ENCODE results near the gene TRAPPC10. TPM values are rescaled to one million over a fixed set of nuclear protein-coding genes. Genes with fewer than 3 reads are reported as not detected.
A peak's percentile ranks its signal among the peaks of the same experiment; 100 is the strongest.

Gene TRAPPC10
- polyA plus RNA-seq, 1 experiment, result 31.4 TPM

DNA sequence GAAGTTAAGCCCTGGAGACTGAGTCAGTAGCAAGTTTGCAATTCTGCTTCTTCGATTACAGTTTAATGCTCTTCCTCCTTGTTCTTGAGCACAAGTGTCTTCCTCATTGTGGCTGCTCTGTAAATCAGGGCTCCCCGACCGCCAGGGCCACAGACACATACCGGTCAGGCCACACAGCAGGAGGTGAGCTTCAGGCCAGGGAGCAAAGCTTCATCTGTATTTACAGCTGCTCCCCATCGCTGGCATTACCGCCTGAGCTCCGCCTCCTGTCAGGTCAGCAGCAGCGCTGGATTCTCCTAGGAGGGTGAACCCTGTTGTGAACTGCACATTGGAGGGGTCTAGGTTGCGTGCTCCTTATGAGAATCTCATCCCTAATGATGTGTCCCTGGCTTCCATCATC, 1.7 kb upstream of the TRAPPC10 start:
- Histone ChIP-seq H3K27me3 (ENCODE audit: control insufficient read depth, insufficient read depth, low read length) (no peaks in the 10 kb centered on the region), H3K36me3 (ENCODE audit: control insufficient read depth, insufficient read depth, low read length) (no peaks in the 10 kb centered on the region), H3K4me3 (ENCODE audit: low read depth, low read length) (no peak overlapping the region)
- TF ChIP-seq, protein P1, sequence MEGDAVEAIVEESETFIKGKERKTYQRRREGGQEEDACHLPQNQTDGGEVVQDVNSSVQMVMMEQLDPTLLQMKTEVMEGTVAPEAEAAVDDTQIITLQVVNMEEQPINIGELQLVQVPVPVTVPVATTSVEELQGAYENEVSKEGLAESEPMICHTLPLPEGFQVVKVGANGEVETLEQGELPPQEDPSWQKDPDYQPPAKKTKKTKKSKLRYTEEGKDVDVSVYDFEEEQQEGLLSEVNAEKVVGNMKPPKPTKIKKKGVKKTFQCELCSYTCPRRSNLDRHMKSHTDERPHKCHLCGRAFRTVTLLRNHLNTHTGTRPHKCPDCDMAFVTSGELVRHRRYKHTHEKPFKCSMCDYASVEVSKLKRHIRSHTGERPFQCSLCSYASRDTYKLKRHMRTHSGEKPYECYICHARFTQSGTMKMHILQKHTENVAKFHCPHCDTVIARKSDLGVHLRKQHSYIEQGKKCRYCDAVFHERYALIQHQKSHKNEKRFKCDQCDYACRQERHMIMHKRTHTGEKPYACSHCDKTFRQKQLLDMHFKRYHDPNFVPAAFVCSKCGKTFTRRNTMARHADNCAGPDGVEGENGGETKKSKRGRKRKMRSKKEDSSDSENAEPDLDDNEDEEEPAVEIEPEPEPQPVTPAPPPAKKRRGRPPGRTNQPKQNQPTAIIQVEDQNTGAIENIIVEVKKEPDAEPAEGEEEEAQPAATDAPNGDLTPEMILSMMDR (IDR thresholded peaks at IDR 0.05; ENCODE audit: insufficient read depth, low read depth, low read length), result no peak
- no peak for DNase-seq (ENCODE audit: low read depth)
- ChIA-PET POLR2A (no interaction called here), CTCF (no interaction called here)

DNA sequence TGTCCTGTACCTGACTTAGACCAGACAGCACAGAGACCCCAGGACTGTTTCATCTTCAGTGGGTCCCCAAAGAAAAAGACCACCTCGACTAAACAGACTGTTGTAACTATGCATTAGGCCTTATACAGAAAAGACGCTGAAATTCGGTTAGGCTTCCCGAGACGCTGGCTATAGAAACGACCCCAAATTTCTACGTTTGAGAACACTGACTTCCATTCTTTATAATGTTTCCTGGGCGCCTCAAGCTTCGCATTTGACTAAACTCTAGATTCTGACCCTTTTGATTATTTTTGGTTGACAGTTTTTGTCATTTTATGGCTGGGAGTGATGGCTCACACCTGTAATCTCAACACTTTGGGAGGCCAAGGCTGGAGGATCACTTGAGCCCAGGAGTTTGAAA, 986 bp upstream of the TRAPPC10 start:
- no peaks in the 10 kb centered on the region for H3K36me3 ChIP-seq (ENCODE audit: control insufficient read depth, insufficient read depth, low read length)
- CTCF ChIA-PET, result no interaction called here
- TF ChIP-seq, protein P1 (IDR thresholded peaks at IDR 0.05; ENCODE audit: insufficient read depth, low read depth, low read length), result no peak
- H3K4me3 ChIP-seq (ENCODE audit: low read depth, low read length), result peak overlapping the region; percentile 77
- POLR2A ChIA-PET, result no interaction called here
- DNase-seq (ENCODE audit: low read depth), result no peak
- no peaks in the 10 kb centered on the region for H3K27me3 ChIP-seq (ENCODE audit: control insufficient read depth, insufficient read depth, low read length)

- ChIA-PET CTCF (no interaction called here), POLR2A (no interaction called here)
- H3K27me3 ChIP-seq (ENCODE audit: control insufficient read depth, insufficient read depth, low read length), result no peaks in the 10 kb centered on the region
- H3K36me3 ChIP-seq (ENCODE audit: control insufficient read depth, insufficient read depth, low read length), result no peaks in the 10 kb centered on the region
- TF ChIP-seq, protein P1 (IDR thresholded peaks at IDR 0.05; ENCODE audit: insufficient read depth, low read depth, low read length), result no peak
- DNase-seq (ENCODE audit: low read depth), result no peak
- peak overlapping the region; percentile 77 for H3K4me3 ChIP-seq (ENCODE audit: low read depth, low read length)
These were observed 618 bp downstream of the TRAPPC10 start for GRCh38 chr21:44012474-44013379.

GRCh38 chr21:44013380-44014088, 1.4 kb downstream of the TRAPPC10 start:
- ChIA-PET POLR2A (no interaction called here), CTCF (interaction anchor here (0.6 to 0.9 kb wide), 2 partner anchors 34 to 284 kb away, joined by 3 read pairs; no protein-coding TSS in a partner anchor)

DNA sequence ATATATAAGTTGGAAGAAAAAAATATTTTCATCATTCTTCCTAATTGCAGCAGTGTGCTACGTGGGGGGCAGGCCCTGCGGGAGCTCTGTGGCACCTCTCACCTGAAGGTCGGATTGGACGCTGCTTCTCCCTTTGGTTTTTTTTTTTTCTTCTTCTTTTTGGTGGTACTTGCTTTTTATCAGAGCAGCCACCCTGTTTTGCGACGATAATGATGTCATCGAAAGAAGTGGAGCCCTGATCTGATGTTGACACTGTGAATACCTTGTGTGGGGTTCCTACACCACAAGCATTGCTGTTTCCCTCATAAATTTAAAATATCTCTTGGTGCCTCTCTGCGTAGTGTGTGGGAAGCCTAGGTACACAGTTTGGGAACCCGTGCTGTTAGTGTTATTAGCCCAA, 5.5 kb downstream of the TRAPPC10 start:
- Histone ChIP-seq H3K36me3 (ENCODE audit: control insufficient read depth, insufficient read depth, low read length) (no peaks in the 10 kb centered on the region), H3K27me3 (ENCODE audit: control insufficient read depth, insufficient read depth, low read length) (no peaks in the 10 kb centered on the region), H3K4me3 (ENCODE audit: low read depth, low read length) (no peak overlapping the region)
- CTCF ChIA-PET, result no interaction called here
- no peak for DNase-seq (ENCODE audit: low read depth)
- POLR2A ChIA-PET, result no interaction called here
- TF ChIP-seq, protein P1 (IDR thresholded peaks at IDR 0.05; ENCODE audit: insufficient read depth, low read depth, low read length), result no peak

More at GRCh38 chr21:44013380-44014088, 1.4 kb downstream of the TRAPPC10 start:
- TF ChIP-seq, protein P1 (IDR thresholded peaks at IDR 0.05; ENCODE audit: insufficient read depth, low read depth, low read length), result no peak
- Histone ChIP-seq H3K36me3 (ENCODE audit: control insufficient read depth, insufficient read depth, low read length) (no peaks in the 10 kb centered on the region), H3K4me3 (ENCODE audit: low read depth, low read length) (peak overlapping the region; percentile 77), H3K27me3 (ENCODE audit: control insufficient read depth, insufficient read depth, low read length) (no peaks in the 10 kb centered on the region)
- no peak for DNase-seq (ENCODE audit: low read depth)

Measured in BJ (cell line).